ENCODE measurements around the gene FANCM. TPM values are rescaled to one million over a fixed set of nuclear protein-coding genes. Genes with fewer than 3 reads are reported as not detected.

The FANCM gene
- total RNA-seq, 1 experiment from 2014 or later: 20.8 TPM

DNA sequence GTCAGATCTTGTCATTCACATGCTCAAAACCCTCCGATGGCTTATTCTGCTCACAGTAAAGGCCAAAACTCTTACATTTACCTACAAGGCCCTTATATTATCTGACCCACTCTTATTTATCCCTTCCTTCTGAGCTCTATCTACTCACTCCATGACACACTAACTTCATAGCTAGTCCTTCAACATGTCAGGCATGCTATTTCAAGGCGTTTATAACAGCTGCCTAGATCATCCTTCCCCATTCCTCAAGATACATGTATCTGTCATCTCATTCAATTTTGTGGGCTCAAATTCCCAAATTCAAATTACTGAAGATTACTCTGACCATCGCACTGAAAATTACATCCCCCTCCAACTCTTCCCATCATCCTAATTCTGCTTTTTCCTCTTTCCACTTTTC lies 110.4 kb downstream of the FANCM start:
- BruUV-seq (replicated peaks): no TSS peak
- DNase-seq (ENCODE audit: low spot score): no peak
- Histone ChIP-seq H3K27me3 (replicated peaks; ENCODE audit: insufficient read depth, low read depth, low read length, poor library complexity) (no peaks in the 10 kb centered on the region), H3K27ac (ENCODE audit: low read depth, low read length, poor library complexity, severe bottlenecking) (no peak overlapping the region), H3K4me3 (ENCODE audit: low read depth, low read length, poor library complexity, severe bottlenecking) (no peak overlapping the region), H3K4me1 (ENCODE audit: insufficient read depth, low read length, poor library complexity, severe bottlenecking) (peaks cover 10% of the 10 kb centered on the region), H3K9me3 (ENCODE audit: low read depth, low read length, poor library complexity, severe bottlenecking) (no peaks in the 10 kb centered on the region), H3K36me3 (ENCODE audit: insufficient read depth, low read length, poor library complexity, severe bottlenecking) (peaks cover 7% of the 10 kb centered on the region)
- POLR2A ChIA-PET (ENCODE audit: low non-redundant PET): no interaction called here
- intact Hi-C loops (cut with micrococcal nuclease; ENCODE audit: unreplicated experiment): no loop called here
- TF ChIP-seq EZH2 (IDR thresholded peaks at IDR 0.05; ENCODE audit: borderline replicate concordance, low read depth, low read length, poor library complexity, severe bottlenecking): no peak
- TF ChIP-seq, protein P1, sequence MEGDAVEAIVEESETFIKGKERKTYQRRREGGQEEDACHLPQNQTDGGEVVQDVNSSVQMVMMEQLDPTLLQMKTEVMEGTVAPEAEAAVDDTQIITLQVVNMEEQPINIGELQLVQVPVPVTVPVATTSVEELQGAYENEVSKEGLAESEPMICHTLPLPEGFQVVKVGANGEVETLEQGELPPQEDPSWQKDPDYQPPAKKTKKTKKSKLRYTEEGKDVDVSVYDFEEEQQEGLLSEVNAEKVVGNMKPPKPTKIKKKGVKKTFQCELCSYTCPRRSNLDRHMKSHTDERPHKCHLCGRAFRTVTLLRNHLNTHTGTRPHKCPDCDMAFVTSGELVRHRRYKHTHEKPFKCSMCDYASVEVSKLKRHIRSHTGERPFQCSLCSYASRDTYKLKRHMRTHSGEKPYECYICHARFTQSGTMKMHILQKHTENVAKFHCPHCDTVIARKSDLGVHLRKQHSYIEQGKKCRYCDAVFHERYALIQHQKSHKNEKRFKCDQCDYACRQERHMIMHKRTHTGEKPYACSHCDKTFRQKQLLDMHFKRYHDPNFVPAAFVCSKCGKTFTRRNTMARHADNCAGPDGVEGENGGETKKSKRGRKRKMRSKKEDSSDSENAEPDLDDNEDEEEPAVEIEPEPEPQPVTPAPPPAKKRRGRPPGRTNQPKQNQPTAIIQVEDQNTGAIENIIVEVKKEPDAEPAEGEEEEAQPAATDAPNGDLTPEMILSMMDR (conservative IDR thresholded peaks at IDR 0.05; ENCODE audit: low read depth, low read length): no peak
- CTCF ChIA-PET: no interaction called here

DNA sequence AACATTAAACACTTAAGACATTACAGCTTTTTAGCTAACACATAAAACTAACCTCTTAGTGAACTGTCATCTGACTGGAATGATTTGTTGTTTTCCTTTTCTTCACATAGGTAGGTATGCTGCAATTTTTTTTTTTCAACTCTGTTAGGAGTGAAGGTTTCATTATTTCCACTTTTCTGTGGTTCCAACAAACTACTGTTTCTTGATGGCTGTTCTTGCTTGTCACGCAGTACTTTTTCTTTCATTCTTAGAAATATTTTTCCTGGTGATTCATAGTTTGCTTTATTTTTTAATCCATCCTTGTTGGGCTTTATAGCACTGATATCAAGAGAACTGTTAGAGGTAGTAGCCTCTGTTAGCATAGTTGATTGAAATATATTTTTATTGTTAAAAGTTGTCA lies 111.0 kb downstream of the FANCM start:
- CTCF ChIA-PET: no interaction called here
- H3K9me3 ChIP-seq (ENCODE audit: low read depth, low read length, poor library complexity, severe bottlenecking): no peaks in the 10 kb centered on the region
- DNase-seq (ENCODE audit: low spot score): no peak
- no TSS peak for BruUV-seq (replicated peaks)
- H3K4me1 ChIP-seq (ENCODE audit: insufficient read depth, low read length, poor library complexity, severe bottlenecking): peaks cover 10% of the 10 kb centered on the region
- intact Hi-C loops (cut with micrococcal nuclease; ENCODE audit: unreplicated experiment): no loop called here
- peaks cover 2% of the 10 kb centered on the region for H3K36me3 ChIP-seq (ENCODE audit: insufficient read depth, low read length, poor library complexity, severe bottlenecking)
- H3K4me3 ChIP-seq (ENCODE audit: low read depth, low read length, poor library complexity, severe bottlenecking): no peak overlapping the region
- TF ChIP-seq, protein P1 (conservative IDR thresholded peaks at IDR 0.05; ENCODE audit: low read depth, low read length): no peak
- no peak for TF ChIP-seq EZH2 (IDR thresholded peaks at IDR 0.05; ENCODE audit: borderline replicate concordance, low read depth, low read length, poor library complexity, severe bottlenecking)
- no peaks in the 10 kb centered on the region for H3K27me3 ChIP-seq (replicated peaks; ENCODE audit: insufficient read depth, low read depth, low read length, poor library complexity)
- POLR2A ChIA-PET (ENCODE audit: low non-redundant PET): no interaction called here
- no peak overlapping the region for H3K27ac ChIP-seq (ENCODE audit: low read depth, low read length, poor library complexity, severe bottlenecking)

DNA sequence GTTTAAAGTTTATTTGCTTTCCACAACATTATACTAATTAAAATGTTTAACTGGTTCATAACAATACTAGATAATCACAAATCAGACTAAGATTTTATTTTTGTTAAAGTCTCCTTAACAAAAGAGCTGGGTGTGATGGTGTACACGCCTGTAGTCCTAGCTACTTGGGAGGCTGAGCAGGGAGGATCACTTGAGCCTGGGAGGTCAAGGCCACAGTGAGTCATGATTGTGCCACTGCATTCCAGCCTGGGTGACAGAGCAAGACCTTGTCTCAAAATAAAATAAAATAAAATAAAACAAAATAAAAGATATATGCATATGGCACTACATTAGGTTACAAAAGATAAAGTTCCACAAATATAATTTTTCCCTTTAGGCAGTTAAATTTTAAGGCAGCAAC lies 111.7 kb downstream of the FANCM start:
- no peaks in the 10 kb centered on the region for H3K9me3 ChIP-seq (ENCODE audit: low read depth, low read length, poor library complexity, severe bottlenecking)
- ChIA-PET POLR2A (ENCODE audit: low non-redundant PET) (no interaction called here), CTCF (no interaction called here)
- TF ChIP-seq, protein P1 (conservative IDR thresholded peaks at IDR 0.05; ENCODE audit: low read depth, low read length): no peak
- no peak for TF ChIP-seq EZH2 (IDR thresholded peaks at IDR 0.05; ENCODE audit: borderline replicate concordance, low read depth, low read length, poor library complexity, severe bottlenecking)
- H3K36me3 ChIP-seq (ENCODE audit: insufficient read depth, low read length, poor library complexity, severe bottlenecking): no peaks in the 10 kb centered on the region
- BruUV-seq (replicated peaks): no TSS peak
- no peaks in the 10 kb centered on the region for H3K27me3 ChIP-seq (replicated peaks; ENCODE audit: insufficient read depth, low read depth, low read length, poor library complexity)
- H3K4me3 ChIP-seq (ENCODE audit: low read depth, low read length, poor library complexity, severe bottlenecking): no peak overlapping the region
- DNase-seq (ENCODE audit: low spot score): no peak
- intact Hi-C loops (cut with micrococcal nuclease; ENCODE audit: unreplicated experiment): no loop called here
- no peak overlapping the region for H3K27ac ChIP-seq (ENCODE audit: low read depth, low read length, poor library complexity, severe bottlenecking)
- peaks cover 10% of the 10 kb centered on the region for H3K4me1 ChIP-seq (ENCODE audit: insufficient read depth, low read length, poor library complexity, severe bottlenecking)

Data from A673 (cell line).